HG02678 (cell line): ENCODE data around the gene PLAAT3.
"Not testable (repeated sequence)": the region's sequence is repeated elsewhere in the genome, so short reads cannot be mapped to it uniquely, and the experiment has no call there.

Experiments
- ATAC-seq: cut with Tn5 transposase; IDR thresholded peaks from one replicate; pipeline ENCODE4 v1.9.1; 2021; ENCODE audit warnings: mild to moderate bottlenecking, moderate library complexity; ENCODE audit not compliant: unreplicated experiment

Gene PLAAT3

GRCh38 chr11:63614136-63614671 is at the start of gene PLAAT3:
PLAAT3 (minus strand) TSS chr11:63614433; CDS start chr11:63614014, 419 bp downstream.
- ATAC-seq, result no peak

- ATAC-seq, result no peak
Observed at GRCh38 chr11:63663809-63664208, 49.6 kb upstream of the PLAAT3 start.

GRCh38 chr11:63660972-63661371 is 46.7 kb upstream of the PLAAT3 start:
- no peak for ATAC-seq

GRCh38 chr11:63652671-63653070 is 38.4 kb upstream of the PLAAT3 start:
- ATAC-seq, result no peak

GRCh38 chr11:63643205-63643604 is 29.0 kb upstream of the PLAAT3 start:
- no peak for ATAC-seq

- no peak for ATAC-seq
Observed at GRCh38 chr11:63641727-63642126, 27.5 kb upstream of the PLAAT3 start.

GRCh38 chr11:63639199-63639832 is 25.1 kb upstream of the PLAAT3 start:
- no peak for ATAC-seq

- not testable (repeated sequence) for ATAC-seq
Observed at GRCh38 chr11:63638436-63638835, 24.2 kb upstream of the PLAAT3 start.

- no peak for ATAC-seq
Observed at GRCh38 chr11:63635762-63636465, 21.7 kb upstream of the PLAAT3 start.

GRCh38 chr11:63629426-63629825 is 15.2 kb upstream of the PLAAT3 start:
- no peak for ATAC-seq

- no peak for ATAC-seq
Observed at GRCh38 chr11:63623513-63624140, 9.4 kb upstream of the PLAAT3 start.

GRCh38 chr11:63622323-63622722 is 8.1 kb upstream of the PLAAT3 start:
- ATAC-seq, result no peak

GRCh38 chr11:63621071-63621470 is 6.8 kb upstream of the PLAAT3 start:
- ATAC-seq, result no peak

- no peak for ATAC-seq
Observed at GRCh38 chr11:63619967-63620366, 5.7 kb upstream of the PLAAT3 start.

- ATAC-seq, result not testable (repeated sequence)
Observed at GRCh38 chr11:63617686-63618085, 3.5 kb upstream of the PLAAT3 start.

GRCh38 chr11:63616953-63617352 is 2.7 kb upstream of the PLAAT3 start:
- ATAC-seq, result no peak

- ATAC-seq, result no peak
Observed at GRCh38 chr11:63613517-63614135, 607 bp downstream of the PLAAT3 start.

GRCh38 chr11:63612181-63612580 is 2.1 kb downstream of the PLAAT3 start:
- no peak for ATAC-seq

- ATAC-seq, result no peak
Observed at GRCh38 chr11:63611395-63611747, 2.9 kb downstream of the PLAAT3 start.

- ATAC-seq, result no peak
Observed at GRCh38 chr11:63610604-63611394, 3.4 kb downstream of the PLAAT3 start.
